ENCODE measurements around the gene PNPT1. TPM values are rescaled to one million over a fixed set of nuclear protein-coding genes. Genes with fewer than 3 reads are reported as not detected.

Gene PNPT1
- total and polyA plus RNA-seq, 9 of the 15 experiments (the other 6 are each of a cell fraction or from before 2014, with no cell fraction given) = 46.5 to 104 (median 62.7) TPM

GRCh38 chr2:55618275-55619055 is 75.2 kb downstream of the PNPT1 start (continued):
- no peak for TF ChIP-seq MITF (IDR thresholded peaks at IDR 0.05)
- TF ChIP-seq CHAMP1 (IDR thresholded peaks at IDR 0.05) = no peak
- no peak for TF ChIP-seq HMG20A (CRISPR knock-in tag; conservative IDR thresholded peaks at IDR 0.05)
- no peak for TF ChIP-seq POLR2H (tag; IDR thresholded peaks at IDR 0.05; ENCODE audit: low read depth)
- peak; percentile 74 for TF ChIP-seq BHLHE40 (IDR thresholded peaks at IDR 0.05; ENCODE audit: low read length)
- TF ChIP-seq KLF16 (IDR thresholded peaks at IDR 0.05) = no peak
- no peak for TF ChIP-seq CEBPG (CRISPR knock-in tag; IDR thresholded peaks at IDR 0.05)
- no peak for TF ChIP-seq CEBPG (tag; conservative IDR thresholded peaks at IDR 0.05 in 1 of 2, IDR thresholded peaks at IDR 0.05 in 1 of 2)
- no peak for TF ChIP-seq HINFP (tag; conservative IDR thresholded peaks at IDR 0.05; ENCODE audit: low read depth)
- TF ChIP-seq FOSL1 (tag; conservative IDR thresholded peaks at IDR 0.05) = 0 out of 2 replicates have a peak, but pooled peaks have one; percentile 52
- TF ChIP-seq ZC3H11A (IDR thresholded peaks at IDR 0.05; ENCODE audit: low read depth, low read length) = no peak
- TF ChIP-seq NCOA2 (IDR thresholded peaks at IDR 0.05; ENCODE audit: partially characterized antibody in 2 of 2) = no peak
- TF ChIP-seq ZBTB12 (CRISPR knock-in tag; IDR thresholded peaks at IDR 0.05) = 0 out of 2 replicates have a peak, but pooled peaks have one; percentile 8
- TF ChIP-seq ZNF165 (CRISPR knock-in tag; IDR thresholded peaks at IDR 0.05; ENCODE audit: borderline replicate concordance) = no peak
- no peak for TF ChIP-seq NCOA1 (IDR thresholded peaks at IDR 0.05; ENCODE audit: low read depth)
- no peak for TF ChIP-seq ZNF778 (CRISPR knock-in tag; IDR thresholded peaks at IDR 0.05)
- no peak for TF ChIP-seq PRDM10 (IDR thresholded peaks at IDR 0.05; ENCODE audit: partially characterized antibody)

All from K562 (cell line).